Keratinocyte (primary cell): Measurements from ENCODE around the gene RETN. TPM values are rescaled to one million over a fixed set of nuclear protein-coding genes. Genes with fewer than 3 reads are reported as not detected.

Source experiments
- DNase-seq: peaks from one replicate; pipeline ENCODE4 v3.0.0-alpha.2; 2011; ENCODE audit warnings: low read depth, missing footprints, low spot score
- FAIRE-seq: peaks from 2 replicates; lab custom pipeline; 2011; peaks lifted over from hg19 to GRCh38; lab: Jason Lieb, UNC
- H2AFZ ChIP-seq: 2 replicates; pipeline ENCODE4 v1.6.0; 2012; ENCODE audit warnings: low read length, control low read depth, inconsistent platforms; ENCODE audit not compliant: control insufficient read depth
- H3K27ac ChIP-seq: 2 replicates; pipeline ENCODE4 v1.5.1; 2011; ENCODE audit warnings: low read length; ENCODE audit not compliant: control insufficient read depth, insufficient read depth
- H3K27me3 ChIP-seq: 3 replicates; pipeline ENCODE4 v1.6.0; 2011; ENCODE audit warnings: low read length; ENCODE audit not compliant: control insufficient read depth, insufficient read depth; ENCODE audit errors: extremely low read depth
- H3K36me3 ChIP-seq, 2 experiments: 2 replicates in 1 of 2; 3 replicates in 1 of 2; pipeline ENCODE4 v1.5.1; 2011; ENCODE audit warnings: low read length in 2 of 2, mild to moderate bottlenecking in 1 of 2; ENCODE audit not compliant: control insufficient read depth in 2 of 2, insufficient read depth in 2 of 2; ENCODE audit errors: extremely low read depth in 1 of 2
- H3K4me1 ChIP-seq: 3 replicates; pipeline ENCODE4 v1.5.1; 2011; ENCODE audit warnings: low read length; ENCODE audit not compliant: control insufficient read depth, insufficient read depth; ENCODE audit errors: extremely low read depth
- H3K4me2 ChIP-seq: 3 replicates; pipeline ENCODE4 v1.6.0; 2011; ENCODE audit warnings: low read depth, low read length; ENCODE audit not compliant: control insufficient read depth, insufficient read depth; ENCODE audit errors: extremely low read depth
- H3K4me3 ChIP-seq, 3 experiments: fragments of 200-600 bp in 1 of 3; sonication (generic) in 1 of 3; 2 replicates in 2 of 3; 3 replicates in 1 of 3; pipeline ENCODE4 v1.5.1; 2011 to 2016; ENCODE audit warnings: low read length in 3 of 3, mild to moderate bottlenecking in 3 of 3, control low read depth in 2 of 3, inconsistent platforms in 1 of 3, low read depth in 1 of 3, mixed read lengths in 1 of 3, mixed run types in 1 of 3, moderate library complexity in 1 of 3; ENCODE audit not compliant: control insufficient read depth in 2 of 3, insufficient read depth in 2 of 3; ENCODE audit errors: extremely low read depth in 1 of 3
- H3K79me2 ChIP-seq: 2 replicates; pipeline ENCODE4 v1.6.0; 2012; ENCODE audit warnings: low read length; ENCODE audit not compliant: control insufficient read depth, insufficient read depth
- H3K9ac ChIP-seq: 3 replicates; pipeline ENCODE4 v1.6.0; 2011; ENCODE audit warnings: low read length; ENCODE audit not compliant: control insufficient read depth, insufficient read depth; ENCODE audit errors: extremely low read depth
- H3K9me1 ChIP-seq: 3 replicates; pipeline ENCODE4 v1.6.0; 2011; ENCODE audit warnings: low read length; ENCODE audit not compliant: control insufficient read depth, insufficient read depth; ENCODE audit errors: extremely low read depth
- H3K9me3 ChIP-seq: 2 replicates; pipeline ENCODE4 v1.5.1; 2012; ENCODE audit warnings: low read depth, low read length; ENCODE audit not compliant: control insufficient read depth
- H4K20me1 ChIP-seq: 3 replicates; pipeline ENCODE4 v1.6.0; 2011; ENCODE audit warnings: low read length; ENCODE audit not compliant: control insufficient read depth, insufficient read depth; ENCODE audit errors: extremely low read depth
- EZH2 ChIP-seq: IDR thresholded peaks from one replicate; pipeline ENCODE4 v1.6.1; 2012; ENCODE audit warnings: inconsistent platforms, mild to moderate bottlenecking, low read length, moderate library complexity
- dilution Hi-C: fragments of 300-500 bp; cut with MboI; formaldehyde crosslinking; loops from one replicate; pipeline ENCODE4 v1.7.0; 2020; ENCODE audit warnings: low sequenced_read_pairs; ENCODE audit not compliant: extremely low pct_ligation_motif_present
- polyA plus RNA-seq, 5 experiments: library from polyadenylated mRNA; depleted of rRNA in 3 of 5; stranded (reverse) in 3 of 5; stranded (forward) in 1 of 5; unstranded in 1 of 5; fragments of >200 nt; gene quantifications; 1 replicate in 1 of 5; 2 replicates in 3 of 5; 3 replicates in 1 of 5; pipeline versions ENCODE4 v1.2.1 to v1.2.3, GENCODE V29; 2011 to 2012; ENCODE audit warnings: missing spikeins in 2 of 5, low read depth in 1 of 5, low replicate concordance in 1 of 5
- TF ChIP-seq, protein P1 (sequence below), 3 experiments: IDR thresholded peaks in 1 of 3; conservative IDR thresholded peaks in 1 of 3; optimal IDR thresholded peaks in 1 of 3; 2 replicates in 2 of 3; 3 replicates in 1 of 3; pipeline versions ENCODE3 to v1.5.1; 2011; ENCODE audit warnings: low read length in 3 of 3, mild to moderate bottlenecking in 3 of 3, moderate library complexity in 2 of 3, control low read depth in 1 of 3, inconsistent platforms in 1 of 3; ENCODE audit not compliant: insufficient read depth in 2 of 3; ENCODE audit errors: extremely low read depth in 1 of 3

Gene RETN
- polyA plus RNA-seq, 1 donor (not counting 4 experiments of a cell fraction or from before 2014, with no cell fraction given): not detected

- H3K27me3 ChIP-seq: no peaks in the 10 kb centered on the region
- no peaks in the 10 kb centered on the region for H3K79me2 ChIP-seq
- H3K9me1 ChIP-seq: no peaks in the 10 kb centered on the region
- H3K36me3 ChIP-seq: no peaks in the 10 kb centered on the region
- TF ChIP-seq EZH2: no peak
- TF ChIP-seq, protein P1, sequence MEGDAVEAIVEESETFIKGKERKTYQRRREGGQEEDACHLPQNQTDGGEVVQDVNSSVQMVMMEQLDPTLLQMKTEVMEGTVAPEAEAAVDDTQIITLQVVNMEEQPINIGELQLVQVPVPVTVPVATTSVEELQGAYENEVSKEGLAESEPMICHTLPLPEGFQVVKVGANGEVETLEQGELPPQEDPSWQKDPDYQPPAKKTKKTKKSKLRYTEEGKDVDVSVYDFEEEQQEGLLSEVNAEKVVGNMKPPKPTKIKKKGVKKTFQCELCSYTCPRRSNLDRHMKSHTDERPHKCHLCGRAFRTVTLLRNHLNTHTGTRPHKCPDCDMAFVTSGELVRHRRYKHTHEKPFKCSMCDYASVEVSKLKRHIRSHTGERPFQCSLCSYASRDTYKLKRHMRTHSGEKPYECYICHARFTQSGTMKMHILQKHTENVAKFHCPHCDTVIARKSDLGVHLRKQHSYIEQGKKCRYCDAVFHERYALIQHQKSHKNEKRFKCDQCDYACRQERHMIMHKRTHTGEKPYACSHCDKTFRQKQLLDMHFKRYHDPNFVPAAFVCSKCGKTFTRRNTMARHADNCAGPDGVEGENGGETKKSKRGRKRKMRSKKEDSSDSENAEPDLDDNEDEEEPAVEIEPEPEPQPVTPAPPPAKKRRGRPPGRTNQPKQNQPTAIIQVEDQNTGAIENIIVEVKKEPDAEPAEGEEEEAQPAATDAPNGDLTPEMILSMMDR (optimal IDR thresholded peaks at IDR 0.05 in 1 of 3, IDR thresholded peaks at IDR 0.05 in 1 of 3, conservative IDR thresholded peaks at IDR 0.05 in 1 of 3; ENCODE audit: extremely low read depth in 1 of 3, insufficient read depth in 2 of 3, low read length in 3 of 3): no peak
- DNase-seq (no peak), FAIRE-seq (no peak)
- dilution Hi-C loops: no loop called here
- H3K4me2 ChIP-seq: no peak overlapping the region
- no peaks in the 10 kb centered on the region for H4K20me1 ChIP-seq
- H3K27ac ChIP-seq: no peak overlapping the region
- H3K9me3 ChIP-seq: no peaks in the 10 kb centered on the region
- H3K4me3 ChIP-seq: no peak overlapping the region
- no peak overlapping the region for H3K9ac ChIP-seq
- no peak overlapping the region for H2AFZ ChIP-seq
- no peaks in the 10 kb centered on the region for H3K4me1 ChIP-seq
Measured at GRCh38 chr19:7706955-7707456, 38.2 kb downstream of the RETN start.

DNA sequence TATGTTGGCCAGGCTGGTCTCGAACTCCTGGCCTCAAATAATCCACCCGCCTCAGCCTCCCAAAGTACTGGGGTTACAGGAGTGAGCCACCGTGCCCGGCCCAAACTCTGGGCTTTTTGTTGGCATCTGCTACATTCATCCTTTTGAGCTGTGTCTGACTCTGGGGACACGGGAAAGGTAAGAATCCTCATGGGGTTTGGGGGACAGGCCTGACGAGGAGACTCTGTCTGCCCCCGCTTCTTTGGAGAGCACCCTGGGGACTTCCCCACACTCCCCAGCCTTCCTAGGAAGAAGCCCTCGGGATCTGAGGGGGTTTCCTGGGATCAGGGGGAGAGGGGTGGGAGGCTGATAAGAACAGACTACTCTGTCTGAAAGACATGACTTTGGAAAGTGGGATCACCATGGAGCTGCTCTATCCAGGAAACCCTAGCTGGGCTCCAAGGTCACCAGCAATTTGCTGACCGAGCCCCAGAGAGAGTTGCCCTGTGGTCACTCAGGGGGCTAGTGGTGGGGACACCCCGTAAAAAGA is 41.1 kb downstream of the RETN start:
- no peak overlapping the region for H2AFZ ChIP-seq
- H3K27ac ChIP-seq: no peak overlapping the region
- no peak for FAIRE-seq
- no peaks in the 10 kb centered on the region for H3K36me3 ChIP-seq
- H3K79me2 ChIP-seq: no peaks in the 10 kb centered on the region
- H3K4me1 ChIP-seq: no peaks in the 10 kb centered on the region
- dilution Hi-C loops: no loop called here
- no peak overlapping the region for H3K9ac ChIP-seq
- no peaks in the 10 kb centered on the region for H3K27me3 ChIP-seq
- no peaks in the 10 kb centered on the region for H4K20me1 ChIP-seq
- no peak overlapping the region for H3K4me3 ChIP-seq
- H3K9me1 ChIP-seq: no peaks in the 10 kb centered on the region
- DNase-seq: no peak
- no peak overlapping the region for H3K4me2 ChIP-seq
- TF ChIP-seq EZH2: no peak
- TF ChIP-seq, protein P1 (optimal IDR thresholded peaks at IDR 0.05 in 1 of 3, IDR thresholded peaks at IDR 0.05 in 1 of 3, conservative IDR thresholded peaks at IDR 0.05 in 1 of 3; ENCODE audit: extremely low read depth in 1 of 3, insufficient read depth in 2 of 3, low read length in 3 of 3): no peak
- no peaks in the 10 kb centered on the region for H3K9me3 ChIP-seq
